SK-N-SH (cell line): ENCODE data around the gene SCAF11. TPM values are rescaled to one million over a fixed set of nuclear protein-coding genes. Genes with fewer than 3 reads are reported as not detected.

ENCODE experiments used
- CTCF ChIA-PET: fragments of 300-600, 350-600 bp; formaldehyde crosslinking; extraction: SDS; loops from one replicate; lab custom pipeline; 2021; lab: Yijun Ruan, JAX
- POLR2A ChIA-PET: fragments of 350-600 bp; sonication (Branson Sonifier 250); formaldehyde crosslinking; extraction: SDS; loops from one replicate; lab custom pipeline; 2020; ENCODE audit warnings: antibody characterized with exemption, inconsistent platforms; lab: Yijun Ruan, JAX
- DNase-seq: peaks from one replicate; pipeline ENCODE4 v3.0.0; 2012
- H2AFZ ChIP-seq: fragments of 200-600 bp; sonication (generic); 2 replicates; pipeline ENCODE4 v1.8.1; 2016; ENCODE audit warnings: antibody characterized with exemption, mild to moderate bottlenecking, low read depth
- H3F3A ChIP-seq: fragments of 200-600 bp; sonication (generic); replicated peaks from 2 replicates; pipeline ENCODE3; 2016; ENCODE audit warnings: antibody characterized with exemption, mild to moderate bottlenecking; ENCODE audit not compliant: insufficient read depth
- H3K27ac ChIP-seq, 2 experiments: fragments of 200-500 bp in 1 of 2; fragments of 200-600 bp in 1 of 2; sonication (Bioruptor generic) in 1 of 2; sonication (generic), shearing (Covaris generic) in 1 of 2; 2 replicates each; pipeline versions ENCODE4 v1.5.1 to v1.6.1; 2014 to 2016; ENCODE audit warnings: low read depth in 2 of 2, inconsistent platforms in 1 of 2, low read length in 1 of 2, mild to moderate bottlenecking in 1 of 2, mixed read lengths in 1 of 2
- H3K27me3 ChIP-seq: fragments of 200-600 bp; sonication (generic), shearing (Covaris generic); 2 replicates; pipeline ENCODE4 v1.6.1; 2016; ENCODE audit warnings: mixed run types; ENCODE audit not compliant: insufficient read depth
- H3K36me3 ChIP-seq, 2 experiments: fragments of 200-500 bp in 1 of 2; fragments of 200-600 bp in 1 of 2; sonication (Bioruptor generic) in 1 of 2; sonication (generic) in 1 of 2; replicated peaks in 1 of 2; 2 replicates each; pipeline versions ENCODE3 to v1.5.1; 2014 to 2016; ENCODE audit warnings: low read length in 1 of 2, mild to moderate bottlenecking in 1 of 2; ENCODE audit not compliant: insufficient read depth in 2 of 2, control insufficient read depth in 1 of 2
- H3K4me1 ChIP-seq, 2 experiments: fragments of 200-500 bp in 1 of 2; fragments of 200-600 bp in 1 of 2; sonication (Bioruptor generic) in 1 of 2; sonication (generic), shearing (Covaris generic) in 1 of 2; 2 replicates each; pipeline versions ENCODE4 v1.5.1 to v1.6.1; 2014 to 2016; ENCODE audit warnings: low read depth in 1 of 2, low read length in 1 of 2, mixed run types in 1 of 2; ENCODE audit not compliant: insufficient read depth in 2 of 2, control insufficient read depth in 1 of 2
- H3K4me2 ChIP-seq: fragments of 200-600 bp; sonication (generic), shearing (Covaris generic); 2 replicates; pipeline ENCODE4 v1.6.1; 2017; ENCODE audit warnings: mixed run types
- H3K4me3 ChIP-seq, 2 experiments: fragments of 200-500 bp in 1 of 2; fragments of 200-600 bp in 1 of 2; sonication (Bioruptor generic) in 1 of 2; sonication (generic), shearing (Covaris generic) in 1 of 2; 2 replicates each; pipeline versions ENCODE4 v1.5.1 to v1.8.1; 2014 to 2016; ENCODE audit warnings: low read depth in 2 of 2, inconsistent platforms in 1 of 2, low read length in 1 of 2, mild to moderate bottlenecking in 1 of 2, mixed read lengths in 1 of 2, moderate library complexity in 1 of 2
- H3K79me2 ChIP-seq: fragments of 200-600 bp; sonication (generic); 2 replicates; pipeline ENCODE4 v1.8.1; 2017; ENCODE audit warnings: mild to moderate bottlenecking; ENCODE audit not compliant: insufficient read depth
- H3K9ac ChIP-seq: fragments of 200-600 bp; sonication (generic); 2 replicates; pipeline ENCODE4 v1.6.1; 2017; ENCODE audit warnings: mixed run types
- H3K9me2 ChIP-seq: fragments of 200-600 bp; sonication (generic); 2 replicates; pipeline ENCODE4 v1.6.1; 2017; ENCODE audit warnings: mixed run types
- H3K9me3 ChIP-seq: fragments of 200-600 bp; sonication (generic); 2 replicates; pipeline ENCODE4 v1.6.1; 2017; ENCODE audit warnings: mixed run types, mild to moderate bottlenecking, moderate library complexity
- H4K20me1 ChIP-seq: fragments of 200-600 bp; sonication (generic); 2 replicates; pipeline ENCODE4 v1.6.1; 2017; ENCODE audit warnings: mild to moderate bottlenecking, mixed run types; ENCODE audit not compliant: insufficient read depth
- CHD2 ChIP-seq: fragments of 150-350 bp; IDR thresholded peaks from 2 replicates; pipeline ENCODE4 v1.6.1; 2018; ENCODE audit warnings: low read length; ENCODE audit not compliant: partially characterized antibody
- CTCF ChIP-seq: fragments of 200-600 bp; sonication (generic); IDR thresholded peaks from 2 replicates; pipeline ENCODE4 v1.6.1; 2017; ENCODE audit warnings: antibody characterized with exemption, mild to moderate bottlenecking, moderate library complexity
- ELF1 ChIP-seq: IDR thresholded peaks from 2 replicates; pipeline ENCODE4 v1.4.0; 2012
- EP300 ChIP-seq, 2 experiments: IDR thresholded peaks; 2 replicates each; pipeline versions ENCODE4 v1.4.0 to v1.6.1; 2012; ENCODE audit warnings: borderline replicate concordance in 1 of 2, low read depth in 1 of 2, low read length in 1 of 2
- FOSL2 ChIP-seq: IDR thresholded peaks from 2 replicates; pipeline ENCODE4 v1.4.0; 2012; ENCODE audit warnings: low read depth, mild to moderate bottlenecking, moderate library complexity, borderline replicate concordance
- FOXJ3 ChIP-seq: sonication (generic); formaldehyde crosslinking; IDR thresholded peaks from 2 replicates; pipeline ENCODE4 v1.5.1; 2020; ENCODE audit warnings: mild to moderate bottlenecking, missing genetic modification reagents
- FOXM1 ChIP-seq: IDR thresholded peaks from 2 replicates; pipeline ENCODE4 v1.4.0; 2012; ENCODE audit warnings: low read depth, mild to moderate bottlenecking
- GABPA ChIP-seq: IDR thresholded peaks from 2 replicates; pipeline ENCODE4 v1.4.0; 2012; ENCODE audit warnings: low read depth, mild to moderate bottlenecking
- NFIC ChIP-seq: IDR thresholded peaks from 2 replicates; pipeline ENCODE4 v1.4.0; 2012; ENCODE audit warnings: borderline replicate concordance
- PBX3 ChIP-seq: IDR thresholded peaks from 2 replicates; pipeline ENCODE4; 2012
- RCOR1 ChIP-seq: fragments of 150-350 bp; IDR thresholded peaks from 2 replicates; pipeline ENCODE4 v1.6.1; 2017; ENCODE audit warnings: antibody characterized with exemption, low read length
- RFX5 ChIP-seq: IDR thresholded peaks from 2 replicates; pipeline ENCODE4 v1.6.1; 2012; ENCODE audit warnings: mild to moderate bottlenecking, improper control_type of control experiment, low read length
- TCF12 ChIP-seq: IDR thresholded peaks from 2 replicates; pipeline ENCODE4 v1.4.0; 2012
- TEAD4 ChIP-seq: IDR thresholded peaks from 2 replicates; pipeline ENCODE4 v1.4.0; 2012; ENCODE audit warnings: mild to moderate bottlenecking, borderline replicate concordance; ENCODE audit not compliant: insufficient read depth
- USF2 ChIP-seq: fragments of 150-350 bp; IDR thresholded peaks from 2 replicates; pipeline ENCODE4 v1.6.1; 2017; ENCODE audit warnings: antibody characterized with exemption, low read length, low read depth, borderline replicate concordance
- WGBS: methylation state at CpG from one replicate; pipeline ENCODE4 v1.1.6; 2017; ENCODE audit warnings: low lambda C conversion rate; 5-methylcytosine and 5-hydroxymethylcytosine counted together
- polyA plus RNA-seq, 3 experiments: library from polyadenylated mRNA; depleted of rRNA; stranded (reverse); fragments of >200 nt; gene quantifications; 2 replicates each; pipeline ENCODE4 v1.2.3, GENCODE V29; 2012
- TF ChIP-seq, protein P1 (sequence below): fragments of 150-350 bp; IDR thresholded peaks from 2 replicates; pipeline ENCODE4 v1.6.1; 2016; ENCODE audit warnings: mild to moderate bottlenecking, low read depth, low read length
- TF ChIP-seq, protein P2 (sequence below): IDR thresholded peaks from 2 replicates; pipeline ENCODE4 v1.4.0; 2012; ENCODE audit warnings: low read depth

The SCAF11 gene
- polyA plus RNA-seq, 1 of the 3 experiments (the other 2 are of a cell fraction) = 26.1 TPM

GRCh38 chr12:45907955-45908354 is 82.4 kb downstream of the SCAF11 start:
- Histone ChIP-seq H3K4me1 (peaks cover 0 to 7% of the 10 kb centered on the region in 2 experiments; a peak in 2 of 4 replicates), H2AFZ (no peak overlapping the region), H3K4me3 (no peak overlapping the region), H4K20me1 (no peaks in the 10 kb centered on the region), H3K9me2 (no peaks in the 10 kb centered on the region), H3K79me2 (no peaks in the 10 kb centered on the region), H3K27ac (no peak overlapping the region), H3K36me3 (peaks cover 38 to 55% of the 10 kb centered on the region in 2 experiments), H3F3A (peaks cover 12% of the 10 kb centered on the region), H3K9me3 (no peaks in the 10 kb centered on the region), H3K4me2 (no peak overlapping the region), H3K9ac (no peak overlapping the region), H3K27me3 (no peaks in the 10 kb centered on the region)
- WGBS = 96% methylated on average over 4 of the region's 4 CpGs
- ChIA-PET CTCF (no interaction called here), POLR2A (no interaction called here)
- DNase-seq = no peak
- TF ChIP-seq TEAD4 (no peak), ELF1 (no peak), RCOR1 (no peak), FOXM1 (no peak), CHD2 (no peak), NFIC (no peak), CTCF (no peak), EP300 (IDR thresholded peaks at IDR 0.05; ENCODE audit: borderline replicate concordance in 1 of 2, low read depth in 1 of 2, low read length in 1 of 2) (no peak), TCF12 (no peak), FOSL2 (no peak)
- TF ChIP-seq, protein P1, sequence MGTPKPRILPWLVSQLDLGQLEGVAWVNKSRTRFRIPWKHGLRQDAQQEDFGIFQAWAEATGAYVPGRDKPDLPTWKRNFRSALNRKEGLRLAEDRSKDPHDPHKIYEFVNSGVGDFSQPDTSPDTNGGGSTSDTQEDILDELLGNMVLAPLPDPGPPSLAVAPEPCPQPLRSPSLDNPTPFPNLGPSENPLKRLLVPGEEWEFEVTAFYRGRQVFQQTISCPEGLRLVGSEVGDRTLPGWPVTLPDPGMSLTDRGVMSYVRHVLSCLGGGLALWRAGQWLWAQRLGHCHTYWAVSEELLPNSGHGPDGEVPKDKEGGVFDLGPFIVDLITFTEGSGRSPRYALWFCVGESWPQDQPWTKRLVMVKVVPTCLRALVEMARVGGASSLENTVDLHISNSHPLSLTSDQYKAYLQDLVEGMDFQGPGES = no peak
- TF ChIP-seq, protein P2, sequence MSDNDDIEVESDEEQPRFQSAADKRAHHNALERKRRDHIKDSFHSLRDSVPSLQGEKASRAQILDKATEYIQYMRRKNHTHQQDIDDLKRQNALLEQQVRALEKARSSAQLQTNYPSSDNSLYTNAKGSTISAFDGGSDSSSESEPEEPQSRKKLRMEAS = no peak

- H3K4me3 ChIP-seq = no peak overlapping the region
- ChIA-PET CTCF (no interaction called here), POLR2A (no interaction called here)
- no peaks in the 10 kb centered on the region for H3F3A ChIP-seq
- no peak for DNase-seq
- no peaks in the 10 kb centered on the region for H3K9me2 ChIP-seq
- no peak overlapping the region for H3K4me2 ChIP-seq
- no peaks in the 10 kb centered on the region for H3K79me2 ChIP-seq
- TF ChIP-seq CTCF = no peak
- TF ChIP-seq GABPA = no peak
- no peak for TF ChIP-seq RFX5
- TF ChIP-seq FOSL2 = no peak
- no peak for TF ChIP-seq FOXM1
- no peak for TF ChIP-seq FOXJ3
- TF ChIP-seq RCOR1 = no peak
- TF ChIP-seq TEAD4 = no peak
- TF ChIP-seq USF2 = no peak
- no peak for TF ChIP-seq PBX3
- H3K9ac ChIP-seq = no peak overlapping the region
- no peaks in the 10 kb centered on the region for H3K27me3 ChIP-seq
- H4K20me1 ChIP-seq = no peaks in the 10 kb centered on the region
- no peak overlapping the region for H2AFZ ChIP-seq
- H3K27ac ChIP-seq = no peak overlapping the region
- H3K4me1 ChIP-seq = no peaks in the 10 kb centered on the region
- WGBS = 100% methylated on average over 1 of the region's 1 CpG
- no peaks in the 10 kb centered on the region for H3K9me3 ChIP-seq
- H3K36me3 ChIP-seq = peaks cover 34 to 53% of the 10 kb centered on the region in 2 experiments
These were observed 92.3 kb downstream of the SCAF11 start for GRCh38 chr12:45898094-45898493.
